Femur (tissue), 1 donor: ENCODE data around the gene F11.
"Not testable (repeated sequence)": the region's sequence is repeated elsewhere in the genome, so short reads cannot be mapped to it uniquely, and the experiment has no call there.

ENCODE experiments used
- DNase-seq: peaks from one replicate; pipeline ENCODE4 v3.0.0-alpha.2; 2017

Gene F11

DNA sequence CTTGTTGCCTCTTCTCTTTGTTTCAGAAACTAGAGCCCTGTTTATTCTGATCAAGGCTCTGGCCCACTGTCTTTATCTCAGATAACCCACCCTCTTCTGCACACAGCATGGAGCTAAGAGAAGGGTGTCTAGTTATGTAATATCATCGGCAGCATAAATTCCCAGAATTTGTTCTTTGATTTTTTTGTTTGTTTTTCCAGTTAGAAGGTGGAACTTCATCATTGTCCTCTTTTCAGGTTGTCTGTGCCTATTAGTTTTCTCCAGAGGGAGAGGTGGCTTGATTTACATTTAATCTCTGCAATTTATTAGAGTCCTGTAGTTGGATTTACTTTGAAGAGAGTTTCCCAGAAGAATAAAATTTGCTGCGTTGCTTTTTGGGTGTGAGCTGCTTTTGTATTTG, 15.2 kb upstream of the F11 start:
- no peak for DNase-seq

DNA sequence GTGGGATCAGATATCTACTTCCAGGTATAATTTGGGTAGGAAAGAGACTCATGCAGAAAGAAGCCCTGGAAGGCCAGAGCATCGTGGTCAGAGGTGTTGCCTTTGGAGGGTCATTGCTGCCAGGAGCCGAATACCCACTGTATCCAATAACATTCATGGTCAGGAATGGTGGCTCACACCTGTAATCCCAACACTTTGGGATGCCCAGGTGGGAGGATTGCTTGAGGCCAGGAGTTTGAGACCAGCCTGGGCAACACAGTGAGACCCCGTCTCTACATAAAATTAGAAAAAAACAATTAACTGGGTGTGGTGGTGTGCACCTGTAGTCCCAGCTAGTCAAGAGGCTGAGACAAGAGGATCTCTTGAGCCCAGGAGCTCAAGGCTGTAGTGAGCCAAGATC, 10.9 kb upstream of the F11 start:
- no peak for DNase-seq

DNA sequence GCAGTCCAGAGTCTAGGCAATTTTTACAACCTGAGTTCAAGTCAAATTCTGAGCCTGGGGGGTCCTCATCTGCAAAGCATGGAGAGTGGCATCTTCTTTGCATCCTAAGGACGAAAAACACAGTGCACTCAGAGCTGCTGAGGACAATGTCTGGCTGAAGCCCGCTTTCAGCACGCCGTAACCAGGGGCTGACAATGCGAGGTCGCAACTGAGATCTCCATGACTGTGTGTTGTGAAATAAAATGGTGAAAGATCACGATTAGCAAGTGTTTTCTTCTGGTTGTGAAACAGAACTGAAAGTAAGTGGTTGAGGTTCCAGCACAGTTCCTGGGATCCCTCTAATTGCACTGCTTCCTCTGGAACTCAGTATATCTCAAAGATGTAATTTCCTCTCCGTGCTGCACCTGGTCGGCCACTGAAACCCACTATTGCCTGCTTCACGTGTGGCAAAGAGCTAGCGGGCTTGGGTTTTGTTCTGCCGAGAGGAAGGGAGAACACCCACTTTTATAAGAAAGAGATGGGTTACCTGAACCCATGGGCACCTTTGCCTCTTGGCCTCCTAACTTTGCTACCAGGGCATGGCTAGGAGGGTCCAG, 7.7 kb upstream of the F11 start:
- DNase-seq: no peak

DNA sequence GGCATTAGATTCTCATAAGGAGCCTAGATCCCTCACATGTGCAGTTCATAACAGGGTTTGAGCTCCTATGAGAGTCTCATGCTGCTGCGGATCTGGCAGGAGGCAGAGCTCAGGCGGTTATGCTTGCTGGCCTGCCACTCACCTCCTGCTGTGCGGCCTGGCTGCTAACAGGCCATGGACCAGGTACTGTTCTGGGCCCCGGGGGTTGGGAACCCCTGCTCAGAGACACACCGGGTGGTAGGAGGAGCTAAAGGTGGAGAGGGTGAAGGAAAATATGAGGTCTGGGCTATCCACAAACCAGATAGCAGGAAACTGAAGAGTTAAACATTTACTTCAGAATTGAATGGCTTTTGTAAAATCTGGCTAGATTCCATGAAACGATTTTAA, 5.9 kb upstream of the F11 start:
- DNase-seq: no peak

DNA sequence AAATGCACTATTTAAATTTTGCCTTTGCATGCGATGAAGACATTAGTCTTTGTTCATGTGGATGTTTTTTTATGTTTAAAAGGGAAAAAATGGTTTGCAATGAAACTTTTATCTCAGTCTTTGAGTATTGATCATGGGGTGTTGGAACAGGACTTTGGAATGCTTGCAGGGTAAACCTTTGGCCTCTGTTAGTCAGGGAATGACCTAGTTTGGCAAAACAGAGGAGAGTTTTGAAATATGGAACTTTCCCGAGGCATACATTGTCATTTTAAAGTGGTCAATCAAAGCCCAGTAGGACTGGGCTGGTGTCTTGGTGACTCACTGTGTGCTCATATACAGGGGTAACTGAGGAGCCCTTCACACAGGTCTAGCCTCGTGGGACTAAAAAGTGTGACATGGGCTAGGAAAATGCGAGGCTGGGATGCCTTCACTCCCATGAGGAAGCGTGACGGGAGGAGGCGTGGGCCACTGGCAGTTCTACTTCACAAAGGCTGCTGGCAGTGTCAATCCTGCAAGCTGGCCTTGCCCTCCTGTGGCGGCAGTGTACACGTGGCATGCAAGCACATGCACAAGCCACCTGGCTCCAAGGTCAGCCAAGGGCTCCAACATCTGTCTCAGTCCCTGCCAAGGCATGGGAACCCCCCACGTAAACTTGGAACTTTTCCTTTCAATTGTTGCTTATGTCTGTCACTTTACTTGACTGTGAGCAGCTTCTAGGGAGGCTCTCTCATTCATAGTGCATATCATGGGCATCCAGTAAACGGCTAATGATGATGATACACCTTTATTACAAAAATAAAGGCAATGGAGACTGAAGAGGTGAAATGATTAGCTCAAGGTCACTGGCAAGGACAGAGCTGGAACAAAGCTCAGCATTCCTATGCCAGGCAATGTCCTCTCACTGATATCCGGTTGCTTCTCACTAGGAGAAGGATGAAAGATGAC, 5.2 kb upstream of the F11 start:
- DNase-seq: peak; percentile 23

DNA sequence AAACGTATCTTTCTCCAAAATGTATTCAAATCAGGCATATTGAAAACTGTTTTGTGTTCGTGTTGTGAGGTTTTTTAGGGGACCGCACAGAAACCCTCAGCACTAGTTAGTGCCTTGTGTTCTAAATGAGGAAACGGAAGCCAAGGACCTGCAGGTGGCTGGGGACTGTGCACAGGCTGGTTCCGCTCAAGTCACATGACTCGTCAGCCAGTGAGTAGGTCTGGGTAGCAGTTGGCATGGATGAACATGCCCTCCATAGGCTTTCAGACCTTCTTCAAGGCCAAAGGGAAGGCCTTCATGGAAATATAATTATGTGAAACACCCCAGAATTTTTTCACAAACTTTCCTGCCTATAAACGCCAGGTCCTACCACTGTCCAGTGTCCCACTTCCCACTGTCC, 1.3 kb upstream of the F11 start:
- DNase-seq: no peak

DNA sequence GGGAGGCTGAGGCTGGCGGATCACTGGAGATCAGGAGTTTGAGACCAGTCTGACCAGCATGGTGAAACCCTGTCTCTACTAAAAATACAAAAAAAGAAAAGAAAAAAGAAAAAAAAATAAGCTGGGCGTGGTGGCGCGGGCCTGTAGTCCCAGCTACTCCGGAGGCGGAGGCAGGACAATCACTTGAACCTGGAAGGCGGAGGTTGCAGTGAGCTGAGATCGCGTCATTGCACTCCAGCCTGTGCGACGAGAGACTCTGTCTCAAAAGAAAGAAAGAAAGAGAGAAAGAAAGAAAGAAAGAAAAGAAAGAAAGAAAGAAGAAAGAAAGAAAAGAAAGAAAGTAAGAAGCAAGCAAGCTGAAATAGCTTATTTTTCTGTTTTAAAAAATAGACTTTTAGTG, 739 bp upstream of the F11 start:
- DNase-seq: not testable (repeated sequence)

DNA sequence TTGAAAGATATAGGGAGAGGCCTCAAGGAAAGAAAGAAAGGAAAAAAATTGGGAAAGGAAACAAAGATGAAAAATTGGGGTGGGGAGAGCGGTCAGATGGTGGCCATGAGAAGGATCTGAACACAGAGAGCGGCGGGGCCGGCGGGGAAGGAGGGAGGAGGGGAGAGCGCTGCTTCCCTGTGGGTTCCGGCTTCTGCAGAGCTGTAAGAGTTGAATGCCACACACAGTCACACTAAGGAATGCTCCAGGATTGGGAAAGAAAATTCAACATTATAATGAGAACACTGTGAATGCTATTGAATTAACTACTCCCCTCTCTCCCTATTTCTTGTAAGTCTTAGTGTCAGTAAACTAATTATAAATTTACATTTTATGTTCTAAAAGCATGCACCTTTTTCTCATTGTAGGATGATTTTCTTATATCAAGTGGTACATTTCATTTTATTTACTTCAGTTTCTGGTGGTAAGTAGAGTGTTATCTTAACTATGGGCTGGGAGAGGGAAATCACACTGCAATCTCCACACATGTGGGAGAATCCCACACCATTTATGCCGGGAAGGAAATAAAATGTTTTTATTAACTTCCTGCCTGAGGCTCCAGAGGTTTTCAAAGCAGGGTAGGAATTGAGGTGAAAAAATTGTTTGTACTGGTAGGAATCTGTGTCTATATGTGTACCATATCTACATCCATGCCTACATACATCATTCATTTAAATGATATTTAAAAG, 904 bp downstream of the F11 start:
- no peak for DNase-seq

DNA sequence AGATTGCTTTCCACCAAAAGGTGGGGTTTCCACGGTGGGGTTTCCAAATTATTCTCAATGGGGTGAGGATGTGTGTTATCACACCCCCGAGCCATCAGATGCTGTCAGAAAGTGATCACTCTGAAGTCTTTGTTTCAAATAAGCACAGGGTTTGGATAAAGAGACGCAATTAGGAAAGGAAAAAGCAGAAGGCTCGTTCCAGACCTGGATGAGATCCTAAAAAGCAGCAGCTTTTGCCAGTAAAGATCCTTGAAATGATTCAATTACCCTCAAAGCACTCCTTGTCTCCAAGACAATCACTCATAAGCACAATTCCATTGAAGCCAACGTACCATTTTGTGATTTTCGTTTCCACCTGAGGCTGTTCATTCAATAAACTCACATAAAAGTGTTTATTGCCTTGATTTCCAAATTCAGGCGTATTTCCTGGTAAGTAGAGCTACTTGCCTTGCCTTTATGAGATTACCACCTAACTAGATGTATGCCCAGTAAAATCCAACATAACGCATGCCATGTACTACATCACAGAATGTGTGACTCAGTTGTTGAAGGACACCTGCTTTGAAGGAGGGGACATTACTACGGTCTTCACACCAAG, 5.2 kb downstream of the F11 start:
- DNase-seq: no peak

DNA sequence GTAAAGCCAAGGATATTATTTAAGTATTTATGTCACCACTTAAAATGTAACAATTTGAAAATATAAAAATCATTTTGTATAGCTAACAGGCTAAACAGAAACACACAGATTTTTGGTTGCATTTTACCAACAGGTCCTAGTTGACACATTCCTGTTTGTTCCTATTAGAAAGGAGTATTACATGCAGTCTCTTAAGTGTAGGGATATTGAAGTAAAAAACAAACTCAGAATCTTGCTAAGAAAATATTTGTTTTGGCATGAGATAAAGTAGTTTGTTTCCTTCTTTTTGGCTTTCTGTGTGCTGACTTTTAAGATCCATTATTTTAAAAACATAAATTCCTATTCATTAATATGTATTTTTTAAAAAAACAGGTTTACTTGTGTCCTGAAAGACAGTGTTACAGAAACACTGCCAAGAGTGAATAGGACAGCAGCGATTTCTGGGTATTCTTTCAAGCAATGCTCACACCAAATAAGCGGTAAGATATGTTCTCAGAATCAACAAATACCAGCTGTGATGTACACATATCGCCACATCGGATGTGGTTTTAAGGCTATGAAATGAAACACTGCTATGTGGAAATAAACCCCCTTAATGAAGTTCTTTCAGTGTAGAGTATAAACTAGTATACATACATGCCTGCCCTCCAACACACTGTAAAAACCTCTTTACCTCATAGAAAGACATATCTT, 6.9 kb downstream of the F11 start:
- no peak for DNase-seq

DNA sequence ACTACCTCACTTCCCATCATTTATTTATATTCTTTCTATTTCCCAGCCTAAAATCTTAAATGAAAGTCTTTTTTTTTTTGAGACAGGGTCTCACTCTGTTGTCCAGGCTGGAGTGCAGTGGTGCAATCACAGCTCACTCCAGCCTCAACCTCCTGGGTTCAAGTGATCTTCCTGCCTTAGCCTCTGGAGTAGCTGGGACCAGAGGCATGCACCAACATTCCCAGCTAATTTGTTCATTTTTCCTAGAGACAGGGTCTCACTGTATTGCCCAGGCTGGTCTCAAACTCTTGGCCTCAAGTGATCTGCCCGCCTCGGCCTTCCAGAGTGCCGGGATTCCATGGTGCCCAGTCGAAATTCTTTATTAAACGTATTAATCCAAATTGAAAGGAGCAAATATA, 7.4 kb downstream of the F11 start:
- DNase-seq: not testable (repeated sequence)

DNA sequence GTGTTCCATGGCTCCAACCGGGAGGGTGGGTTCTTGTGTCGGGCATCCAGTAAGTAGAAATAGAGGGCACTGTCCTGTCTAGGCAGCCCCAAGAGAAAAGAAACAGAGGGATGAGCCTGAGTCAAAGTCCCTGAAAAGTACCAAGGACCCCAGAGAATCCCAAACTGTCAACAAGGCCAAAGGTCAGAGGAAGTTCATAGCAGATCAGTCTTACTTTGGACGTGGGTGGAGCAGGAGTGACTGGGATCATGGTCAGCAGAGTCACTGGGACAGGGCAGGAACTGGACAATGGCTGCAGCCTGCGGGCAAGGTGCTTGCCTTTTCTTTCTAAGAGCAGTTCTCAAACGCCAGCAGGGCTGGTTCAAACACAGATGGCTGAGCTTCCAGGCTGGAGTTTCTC, 17.3 kb downstream of the F11 start:
- DNase-seq: no peak

DNA sequence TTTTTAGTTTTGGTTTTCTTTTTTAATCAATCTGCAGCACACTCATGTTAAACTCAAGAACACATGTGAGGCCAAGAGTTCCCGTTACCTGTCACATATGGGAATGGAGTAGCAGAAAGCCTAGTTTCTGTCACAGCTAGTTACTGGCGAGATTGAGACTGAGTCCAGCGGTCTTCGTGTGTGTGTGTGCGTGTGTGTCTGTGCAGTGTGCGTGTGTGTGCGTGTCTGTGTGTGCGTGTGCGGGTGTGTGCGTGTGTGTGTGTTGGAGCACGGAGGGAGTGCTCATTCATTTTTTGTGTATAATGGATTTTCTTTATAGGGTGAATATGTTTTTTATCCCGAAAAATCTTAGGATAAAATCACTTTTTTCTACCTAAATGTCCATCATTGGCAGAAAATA, 19.2 kb downstream of the F11 start:
- DNase-seq: no peak

DNA sequence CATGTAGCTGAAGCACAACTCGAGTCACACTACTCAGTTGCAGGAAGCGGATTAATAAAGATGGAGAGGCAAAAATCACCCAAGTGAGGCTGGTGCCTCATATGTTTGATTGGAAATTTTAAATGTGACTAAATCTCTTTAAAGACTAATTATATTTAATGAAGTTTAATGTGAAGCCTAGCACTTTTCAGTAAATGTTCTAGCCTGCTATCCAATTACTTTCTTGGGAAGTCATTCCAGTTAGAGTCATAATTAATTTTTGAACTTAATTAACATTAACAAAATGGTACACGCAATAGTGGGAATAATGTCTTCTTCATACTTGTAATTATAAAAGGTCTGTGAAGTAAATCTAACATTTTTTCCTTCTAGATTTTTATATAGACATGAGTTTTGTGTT, 20.6 kb downstream of the F11 start:
- DNase-seq: no peak

DNA sequence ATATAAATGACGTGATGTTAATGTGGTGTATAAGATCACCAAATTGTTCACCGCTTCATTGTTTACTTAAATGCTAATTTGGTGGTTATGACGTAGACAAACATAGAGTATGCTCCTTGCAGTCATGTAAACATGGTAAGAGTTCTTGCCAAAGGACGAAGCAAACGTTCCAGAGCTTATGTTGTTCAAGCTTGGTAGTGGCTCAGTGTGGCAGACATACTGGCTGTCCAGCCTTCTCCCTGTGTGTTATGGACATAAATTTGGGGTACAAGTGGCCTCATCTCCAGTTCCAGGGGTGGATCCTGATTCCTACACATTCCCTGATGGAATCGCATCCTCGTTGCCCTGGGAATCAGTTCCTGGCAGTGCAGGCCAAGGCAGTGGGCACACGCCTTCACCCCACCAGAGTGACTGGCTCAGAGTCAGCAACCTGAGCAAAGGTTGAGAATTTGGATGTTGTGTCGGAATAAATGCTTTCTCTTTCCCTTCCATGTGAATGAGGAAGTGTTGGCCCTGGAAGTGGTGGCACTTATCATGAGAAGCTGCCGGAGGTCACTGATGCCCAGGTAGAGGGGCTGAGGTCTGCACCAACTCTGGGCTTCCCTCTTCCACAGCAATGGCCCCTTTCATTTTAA, 25.4 kb downstream of the F11 start:
- no peak for DNase-seq

DNA sequence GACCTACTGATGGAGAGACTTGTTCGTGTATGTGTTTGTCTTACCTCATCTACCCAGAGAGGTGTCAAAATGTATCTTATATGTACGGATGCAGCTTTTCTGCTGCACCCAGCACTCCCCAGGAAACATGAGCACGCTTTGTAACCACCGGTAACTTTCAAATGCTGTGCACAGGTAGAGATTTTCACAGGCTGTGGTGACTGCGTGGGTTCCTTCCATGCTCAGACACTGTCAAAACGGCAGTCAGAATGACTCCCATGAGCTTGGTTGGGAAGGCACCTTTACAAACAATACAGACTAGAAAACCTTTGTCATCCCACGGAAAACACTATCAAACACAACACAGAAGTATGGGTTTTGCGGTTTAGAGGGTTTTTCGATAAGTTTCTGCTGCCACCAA, 28.2 kb downstream of the F11 start:
- DNase-seq: no peak

DNA sequence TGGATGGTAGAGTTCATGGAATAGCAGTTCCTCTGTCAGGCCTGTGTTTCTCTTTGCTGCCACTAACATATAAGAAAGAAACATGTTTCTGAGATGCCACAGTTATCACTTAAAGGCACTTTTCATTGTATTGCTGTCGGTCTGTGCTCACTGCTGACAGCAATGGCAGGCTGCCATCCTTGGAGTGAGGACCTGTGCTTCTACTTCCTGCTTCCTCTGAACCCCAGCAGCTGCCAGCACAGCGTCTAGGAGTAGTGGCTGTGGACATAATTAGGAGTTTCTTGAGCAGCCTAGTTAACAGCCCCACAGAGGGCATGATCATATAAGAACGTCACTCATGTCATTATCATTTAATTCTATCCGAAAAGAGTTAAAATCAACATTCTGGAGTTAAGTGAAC, 30.5 kb downstream of the F11 start:
- no peak for DNase-seq

DNA sequence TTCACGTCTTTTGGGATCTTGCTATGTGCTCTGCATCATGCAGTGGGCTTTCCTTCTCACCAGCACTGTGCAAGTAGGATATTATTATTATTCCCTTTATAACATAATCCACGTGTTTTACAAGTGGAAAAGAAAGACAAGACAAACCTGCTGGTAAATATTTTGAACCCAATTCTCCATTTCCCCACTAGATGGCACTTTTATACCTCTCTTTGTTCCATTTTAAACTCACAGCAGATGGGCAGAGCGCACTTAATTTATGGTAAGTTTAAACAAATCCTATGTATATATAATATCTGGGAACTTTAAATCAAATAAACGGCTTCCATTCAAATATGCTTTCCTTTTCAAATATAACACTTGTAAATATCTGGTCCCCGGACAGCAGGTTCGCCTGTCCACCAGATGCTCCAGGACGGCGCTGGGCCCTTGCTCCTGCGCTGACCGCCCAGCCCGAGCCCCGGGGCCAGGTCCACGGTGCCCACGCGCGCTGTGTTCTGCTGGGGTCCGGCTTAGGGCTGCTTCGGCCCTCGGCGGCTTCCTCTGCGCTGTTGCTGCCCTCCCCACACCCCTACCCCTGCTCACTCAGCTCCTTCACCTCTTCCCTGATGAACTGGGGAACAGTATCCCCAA, 31.1 kb downstream of the F11 start:
- DNase-seq: no peak

DNA sequence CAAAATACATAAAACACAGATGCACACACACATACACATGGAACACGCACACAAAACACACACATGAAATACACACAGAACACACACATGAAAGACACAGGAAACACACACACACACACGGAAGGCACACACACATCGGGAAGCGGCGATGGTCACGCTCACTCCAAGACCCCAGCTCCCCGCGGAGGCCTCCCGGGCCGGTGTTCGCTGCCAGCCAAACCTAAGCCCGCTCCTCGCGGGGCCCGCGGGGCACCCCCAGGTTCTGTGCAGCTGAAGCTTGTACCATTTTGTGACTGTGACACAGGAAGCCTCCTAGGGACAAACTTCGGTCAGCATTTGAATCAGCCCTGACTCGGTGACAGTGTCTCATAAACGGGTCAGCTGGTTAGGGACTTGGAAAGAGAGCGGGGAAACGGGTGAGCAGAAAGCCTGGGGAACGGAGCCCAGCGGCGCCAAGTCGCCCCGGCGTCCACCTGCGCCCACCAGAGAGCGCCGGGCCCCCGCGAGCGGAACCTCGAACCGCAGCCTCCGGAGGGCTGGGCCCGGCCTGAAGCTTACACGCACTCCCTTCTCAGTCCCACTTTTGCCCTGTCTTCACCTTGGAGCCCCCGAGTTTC, 32.1 kb downstream of the F11 start:
- no peak for DNase-seq

DNA sequence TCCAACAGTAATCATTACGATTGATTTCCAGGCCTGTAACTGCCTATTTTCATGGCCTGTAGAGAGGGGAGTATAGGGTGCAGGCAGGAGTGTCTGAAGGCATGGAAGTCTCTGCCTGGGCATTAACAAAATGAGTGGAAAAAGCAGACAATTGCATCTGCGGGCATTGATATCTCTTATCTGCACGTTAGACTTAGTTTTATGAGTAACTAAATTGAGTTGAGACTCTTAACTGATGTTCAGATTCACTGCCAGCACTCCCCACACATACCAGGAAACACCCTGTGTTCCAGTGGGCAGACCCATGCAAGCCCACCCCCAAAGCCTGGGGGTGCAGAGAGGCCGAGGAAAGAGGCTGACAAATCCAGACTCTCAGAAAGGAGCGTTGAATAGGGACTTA, 33.3 kb downstream of the F11 start:
- DNase-seq: no peak

DNA sequence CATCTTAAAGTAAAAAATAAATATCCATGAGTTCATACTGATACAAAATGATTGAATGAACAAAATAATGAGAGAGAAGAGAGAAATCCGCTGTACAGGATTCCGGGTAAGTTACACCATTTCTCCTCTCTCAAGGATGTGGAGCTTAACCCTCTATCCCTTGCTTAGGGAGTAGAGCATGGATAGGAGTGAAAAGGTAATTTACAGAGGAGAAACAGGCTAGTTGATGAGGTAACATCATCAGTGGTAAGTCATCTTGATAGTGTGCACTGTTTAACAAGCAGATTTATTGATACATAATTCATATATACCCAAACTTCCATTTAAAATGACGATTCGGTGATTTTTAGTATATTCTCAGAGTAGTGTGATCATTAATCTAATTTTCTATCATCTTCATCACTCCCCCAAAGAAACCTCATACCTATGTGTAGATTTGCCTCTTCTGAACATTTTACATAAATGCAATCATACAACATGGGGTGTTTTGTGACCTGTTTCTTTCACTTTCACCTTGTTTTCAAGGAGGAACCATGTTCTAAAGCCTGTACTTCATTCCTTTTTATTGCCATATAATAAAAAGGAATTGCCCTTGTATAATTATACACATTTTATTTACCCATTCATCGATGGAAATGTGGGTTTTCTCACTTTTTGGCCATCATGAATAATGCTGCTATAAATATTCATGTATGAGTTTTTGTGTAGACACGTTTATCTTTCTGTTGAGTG, 34.8 kb downstream of the F11 start:
- DNase-seq: no peak
